ENCODE results near the gene HTRA3.

DNA sequence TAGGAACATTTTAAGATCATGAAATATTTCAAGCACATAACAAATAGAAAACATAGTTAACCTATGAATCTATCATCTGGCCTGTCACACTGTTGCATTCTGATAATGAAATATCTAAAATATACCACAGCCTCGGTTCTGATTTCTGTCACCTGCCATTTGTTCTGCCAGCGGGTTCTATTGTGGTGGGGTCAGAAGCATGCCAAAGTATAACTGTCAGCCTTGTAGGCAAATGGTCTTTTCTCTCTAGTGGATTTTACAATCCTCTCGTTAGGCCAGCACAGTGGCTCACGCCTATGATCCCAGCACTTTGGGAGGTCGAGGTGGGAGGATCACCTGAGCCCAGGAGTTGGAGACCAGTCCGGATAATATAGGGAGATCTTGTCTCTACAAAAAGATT is 47.9 kb downstream of the HTRA3 start:
- TF ChIP-seq TAF1 (IDR thresholded peaks at IDR 0.05; ENCODE audit: low read depth) (no peak), POLR2AphosphoS5 (IDR thresholded peaks at IDR 0.05) (no peak), RAD21 (conservative IDR thresholded peaks at IDR 0.05) (no peak), EP300 (conservative IDR thresholded peaks at IDR 0.05; ENCODE audit: poor library complexity, severe bottlenecking) (no peak), EZH2 (IDR thresholded peaks at IDR 0.05; ENCODE audit: borderline replicate concordance, insufficient read depth, low read length, poor library complexity, severe bottlenecking) (no peak), MXI1 (conservative IDR thresholded peaks at IDR 0.05; ENCODE audit: poor library complexity, severe bottlenecking) (no peak), SMC3 (conservative IDR thresholded peaks at IDR 0.05; ENCODE audit: poor library complexity) (no peak)
- TF ChIP-seq, protein P1, sequence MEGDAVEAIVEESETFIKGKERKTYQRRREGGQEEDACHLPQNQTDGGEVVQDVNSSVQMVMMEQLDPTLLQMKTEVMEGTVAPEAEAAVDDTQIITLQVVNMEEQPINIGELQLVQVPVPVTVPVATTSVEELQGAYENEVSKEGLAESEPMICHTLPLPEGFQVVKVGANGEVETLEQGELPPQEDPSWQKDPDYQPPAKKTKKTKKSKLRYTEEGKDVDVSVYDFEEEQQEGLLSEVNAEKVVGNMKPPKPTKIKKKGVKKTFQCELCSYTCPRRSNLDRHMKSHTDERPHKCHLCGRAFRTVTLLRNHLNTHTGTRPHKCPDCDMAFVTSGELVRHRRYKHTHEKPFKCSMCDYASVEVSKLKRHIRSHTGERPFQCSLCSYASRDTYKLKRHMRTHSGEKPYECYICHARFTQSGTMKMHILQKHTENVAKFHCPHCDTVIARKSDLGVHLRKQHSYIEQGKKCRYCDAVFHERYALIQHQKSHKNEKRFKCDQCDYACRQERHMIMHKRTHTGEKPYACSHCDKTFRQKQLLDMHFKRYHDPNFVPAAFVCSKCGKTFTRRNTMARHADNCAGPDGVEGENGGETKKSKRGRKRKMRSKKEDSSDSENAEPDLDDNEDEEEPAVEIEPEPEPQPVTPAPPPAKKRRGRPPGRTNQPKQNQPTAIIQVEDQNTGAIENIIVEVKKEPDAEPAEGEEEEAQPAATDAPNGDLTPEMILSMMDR (IDR thresholded peaks at IDR 0.05; ENCODE audit: poor library complexity, severe bottlenecking) = no peak
- TF ChIP-seq, protein P2, sequence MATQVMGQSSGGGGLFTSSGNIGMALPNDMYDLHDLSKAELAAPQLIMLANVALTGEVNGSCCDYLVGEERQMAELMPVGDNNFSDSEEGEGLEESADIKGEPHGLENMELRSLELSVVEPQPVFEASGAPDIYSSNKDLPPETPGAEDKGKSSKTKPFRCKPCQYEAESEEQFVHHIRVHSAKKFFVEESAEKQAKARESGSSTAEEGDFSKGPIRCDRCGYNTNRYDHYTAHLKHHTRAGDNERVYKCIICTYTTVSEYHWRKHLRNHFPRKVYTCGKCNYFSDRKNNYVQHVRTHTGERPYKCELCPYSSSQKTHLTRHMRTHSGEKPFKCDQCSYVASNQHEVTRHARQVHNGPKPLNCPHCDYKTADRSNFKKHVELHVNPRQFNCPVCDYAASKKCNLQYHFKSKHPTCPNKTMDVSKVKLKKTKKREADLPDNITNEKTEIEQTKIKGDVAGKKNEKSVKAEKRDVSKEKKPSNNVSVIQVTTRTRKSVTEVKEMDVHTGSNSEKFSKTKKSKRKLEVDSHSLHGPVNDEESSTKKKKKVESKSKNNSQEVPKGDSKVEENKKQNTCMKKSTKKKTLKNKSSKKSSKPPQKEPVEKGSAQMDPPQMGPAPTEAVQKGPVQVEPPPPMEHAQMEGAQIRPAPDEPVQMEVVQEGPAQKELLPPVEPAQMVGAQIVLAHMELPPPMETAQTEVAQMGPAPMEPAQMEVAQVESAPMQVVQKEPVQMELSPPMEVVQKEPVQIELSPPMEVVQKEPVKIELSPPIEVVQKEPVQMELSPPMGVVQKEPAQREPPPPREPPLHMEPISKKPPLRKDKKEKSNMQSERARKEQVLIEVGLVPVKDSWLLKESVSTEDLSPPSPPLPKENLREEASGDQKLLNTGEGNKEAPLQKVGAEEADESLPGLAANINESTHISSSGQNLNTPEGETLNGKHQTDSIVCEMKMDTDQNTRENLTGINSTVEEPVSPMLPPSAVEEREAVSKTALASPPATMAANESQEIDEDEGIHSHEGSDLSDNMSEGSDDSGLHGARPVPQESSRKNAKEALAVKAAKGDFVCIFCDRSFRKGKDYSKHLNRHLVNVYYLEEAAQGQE (IDR thresholded peaks at IDR 0.05; ENCODE audit: borderline replicate concordance) = no peak

Measured in neural cell (in vitro differentiated cells).